Measurements from ENCODE around the gene MAPKBP1.

The MAPKBP1 gene

DNA sequence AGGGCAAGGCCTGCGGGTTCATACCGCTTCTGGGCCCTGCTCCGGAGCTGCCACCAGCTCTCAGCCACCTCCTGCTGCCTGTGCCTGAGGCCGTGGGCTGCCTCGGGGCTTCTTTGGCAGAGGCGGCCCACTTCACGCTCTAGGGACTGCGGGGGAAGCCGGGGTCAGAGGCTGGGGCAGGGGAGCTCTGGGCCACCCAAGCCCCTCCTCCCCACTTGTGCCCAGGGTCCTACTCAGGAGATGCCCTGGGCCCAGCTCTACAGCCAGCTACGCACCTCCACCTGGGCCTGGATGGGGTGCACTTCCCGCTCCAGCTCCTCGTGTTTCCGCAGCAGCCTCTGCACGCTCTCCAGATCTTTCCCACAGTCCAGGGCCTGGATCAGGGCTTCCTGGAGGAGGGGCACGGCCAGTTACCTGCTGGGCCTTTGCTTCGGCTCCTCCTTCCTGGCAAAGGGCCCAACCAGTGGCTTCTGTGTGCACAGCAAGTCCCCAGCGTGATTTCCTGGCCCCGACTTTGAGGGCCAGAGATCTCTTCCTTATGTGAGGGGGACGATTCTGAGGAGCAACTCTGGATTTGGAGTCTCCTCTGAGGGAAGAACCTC lies 88.3 kb downstream of the MAPKBP1 start:
- TF ChIP-seq, protein P1, sequence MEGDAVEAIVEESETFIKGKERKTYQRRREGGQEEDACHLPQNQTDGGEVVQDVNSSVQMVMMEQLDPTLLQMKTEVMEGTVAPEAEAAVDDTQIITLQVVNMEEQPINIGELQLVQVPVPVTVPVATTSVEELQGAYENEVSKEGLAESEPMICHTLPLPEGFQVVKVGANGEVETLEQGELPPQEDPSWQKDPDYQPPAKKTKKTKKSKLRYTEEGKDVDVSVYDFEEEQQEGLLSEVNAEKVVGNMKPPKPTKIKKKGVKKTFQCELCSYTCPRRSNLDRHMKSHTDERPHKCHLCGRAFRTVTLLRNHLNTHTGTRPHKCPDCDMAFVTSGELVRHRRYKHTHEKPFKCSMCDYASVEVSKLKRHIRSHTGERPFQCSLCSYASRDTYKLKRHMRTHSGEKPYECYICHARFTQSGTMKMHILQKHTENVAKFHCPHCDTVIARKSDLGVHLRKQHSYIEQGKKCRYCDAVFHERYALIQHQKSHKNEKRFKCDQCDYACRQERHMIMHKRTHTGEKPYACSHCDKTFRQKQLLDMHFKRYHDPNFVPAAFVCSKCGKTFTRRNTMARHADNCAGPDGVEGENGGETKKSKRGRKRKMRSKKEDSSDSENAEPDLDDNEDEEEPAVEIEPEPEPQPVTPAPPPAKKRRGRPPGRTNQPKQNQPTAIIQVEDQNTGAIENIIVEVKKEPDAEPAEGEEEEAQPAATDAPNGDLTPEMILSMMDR (IDR thresholded peaks at IDR 0.05; ENCODE audit: low read depth, low read length): no peak
- no peak for DNase-seq (ENCODE audit: extremely low read depth, low read depth)

DNA sequence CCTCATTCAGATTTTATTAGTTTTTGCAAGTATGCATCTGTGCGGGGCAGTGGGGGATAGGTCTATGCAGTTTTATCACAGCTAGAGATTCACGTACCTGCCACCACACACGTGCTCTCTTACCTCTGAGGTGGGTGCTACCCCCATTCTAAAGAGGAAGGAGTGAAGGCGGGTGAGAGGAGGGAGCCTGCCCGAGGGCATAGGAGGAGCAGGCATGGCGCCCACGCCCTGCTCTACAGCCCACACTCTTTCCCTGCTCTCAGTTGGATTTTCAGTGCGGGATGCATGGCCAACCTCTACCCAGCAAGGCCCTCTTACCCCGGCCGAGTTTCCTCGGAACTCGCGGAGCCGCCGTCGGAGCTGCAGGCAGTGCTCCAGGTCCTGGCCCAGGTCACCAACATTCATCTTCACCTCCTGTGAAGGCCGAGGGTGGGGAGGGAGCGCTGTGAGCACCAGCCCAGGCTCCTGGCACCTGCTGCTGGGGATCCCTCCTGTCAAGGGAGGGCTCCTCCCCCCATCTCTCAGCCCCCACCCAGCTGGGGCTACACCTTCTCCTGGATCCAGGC lies 91.3 kb downstream of the MAPKBP1 start:
- no peak for DNase-seq (ENCODE audit: extremely low read depth, low read depth)

DNA sequence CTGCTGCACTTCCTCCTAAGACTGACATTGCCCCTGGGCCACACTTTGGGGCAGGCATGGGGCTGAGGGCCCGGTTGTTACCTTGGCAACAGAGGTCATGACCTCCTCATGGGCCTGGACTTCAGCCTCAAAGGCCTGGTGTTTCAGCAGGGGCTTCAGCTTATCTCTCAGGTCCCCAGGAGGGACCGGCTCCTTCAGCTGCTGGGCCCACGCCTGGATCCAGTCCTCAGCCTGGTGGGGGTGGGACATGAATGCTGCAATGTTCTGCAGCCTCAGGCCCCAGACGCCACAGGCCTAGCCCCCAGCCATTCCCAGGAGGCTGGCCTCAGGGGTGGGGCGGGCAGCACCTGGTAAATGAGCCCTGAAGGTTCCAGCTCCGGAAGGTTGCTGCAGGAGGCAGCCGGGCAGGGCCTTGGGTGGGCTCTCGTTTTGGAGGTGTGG lies 92.0 kb downstream of the MAPKBP1 start:
- DNase-seq (ENCODE audit: extremely low read depth, low read depth): no peak
- TF ChIP-seq, protein P1 (IDR thresholded peaks at IDR 0.05; ENCODE audit: low read depth, low read length): no peak

More for the DNA sequence above, 91.3 kb downstream of the MAPKBP1 start:
- TF ChIP-seq, protein P1 (IDR thresholded peaks at IDR 0.05; ENCODE audit: low read depth, low read length): no peak

DNA sequence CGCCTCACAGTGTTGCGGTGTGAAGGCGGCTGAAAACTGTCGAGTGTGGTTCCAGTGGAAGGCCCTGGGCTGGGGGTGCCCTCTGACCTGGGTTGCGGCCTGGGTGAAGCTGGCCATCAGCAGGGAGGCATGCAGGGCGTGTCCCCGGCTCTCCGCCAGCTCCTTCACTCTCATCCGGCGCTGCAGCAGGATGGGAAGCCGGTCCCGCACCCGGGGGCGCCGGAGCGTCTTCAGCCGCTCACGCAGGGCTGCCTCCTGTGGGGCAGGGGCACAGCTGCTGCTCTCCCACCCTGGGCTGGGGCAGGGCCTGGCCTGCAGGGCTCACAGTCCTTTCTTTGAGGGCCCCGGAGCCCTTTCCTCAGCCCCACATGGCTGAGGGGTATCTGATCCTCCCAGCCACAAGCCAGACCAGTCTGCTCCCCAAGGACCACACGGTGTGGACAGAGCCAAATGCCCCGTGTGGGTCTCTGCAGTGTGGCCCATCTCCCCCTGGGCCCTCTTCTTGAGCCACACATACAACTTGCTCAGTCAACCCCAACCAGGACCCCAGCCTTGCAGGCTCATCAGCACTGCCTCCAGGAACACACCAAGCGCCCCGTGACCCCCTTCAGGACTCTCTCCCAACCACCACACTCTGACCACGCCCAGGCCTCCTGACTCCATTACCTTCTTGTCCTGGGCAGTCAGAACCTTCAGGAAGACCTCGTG lies 92.7 kb downstream of the MAPKBP1 start:
- TF ChIP-seq, protein P1 (IDR thresholded peaks at IDR 0.05; ENCODE audit: low read depth, low read length): no peak
- no peak for DNase-seq (ENCODE audit: extremely low read depth, low read depth)

DNA sequence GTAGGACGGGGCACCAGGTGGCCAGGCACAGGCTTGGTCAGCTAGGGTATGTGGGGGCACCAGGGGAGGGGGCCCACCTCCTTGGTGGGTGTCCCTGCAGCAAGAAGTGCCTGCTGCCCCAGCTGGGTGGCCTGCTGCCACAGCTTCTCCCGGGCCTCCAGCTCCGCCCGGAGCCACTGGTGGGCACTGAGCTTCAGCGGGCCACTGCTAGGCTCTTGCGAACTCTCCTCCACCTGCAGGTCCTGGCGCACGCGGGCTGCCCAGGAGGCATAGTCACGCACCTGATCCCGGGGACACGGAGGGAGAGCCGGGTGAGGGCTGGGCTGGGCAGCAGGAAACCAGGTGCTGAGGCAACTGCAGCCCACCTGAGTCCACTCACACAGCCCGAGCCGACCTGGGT lies 94.0 kb downstream of the MAPKBP1 start:
- DNase-seq (ENCODE audit: extremely low read depth, low read depth): no peak
- TF ChIP-seq, protein P1 (IDR thresholded peaks at IDR 0.05; ENCODE audit: low read depth, low read length): no peak

DNA sequence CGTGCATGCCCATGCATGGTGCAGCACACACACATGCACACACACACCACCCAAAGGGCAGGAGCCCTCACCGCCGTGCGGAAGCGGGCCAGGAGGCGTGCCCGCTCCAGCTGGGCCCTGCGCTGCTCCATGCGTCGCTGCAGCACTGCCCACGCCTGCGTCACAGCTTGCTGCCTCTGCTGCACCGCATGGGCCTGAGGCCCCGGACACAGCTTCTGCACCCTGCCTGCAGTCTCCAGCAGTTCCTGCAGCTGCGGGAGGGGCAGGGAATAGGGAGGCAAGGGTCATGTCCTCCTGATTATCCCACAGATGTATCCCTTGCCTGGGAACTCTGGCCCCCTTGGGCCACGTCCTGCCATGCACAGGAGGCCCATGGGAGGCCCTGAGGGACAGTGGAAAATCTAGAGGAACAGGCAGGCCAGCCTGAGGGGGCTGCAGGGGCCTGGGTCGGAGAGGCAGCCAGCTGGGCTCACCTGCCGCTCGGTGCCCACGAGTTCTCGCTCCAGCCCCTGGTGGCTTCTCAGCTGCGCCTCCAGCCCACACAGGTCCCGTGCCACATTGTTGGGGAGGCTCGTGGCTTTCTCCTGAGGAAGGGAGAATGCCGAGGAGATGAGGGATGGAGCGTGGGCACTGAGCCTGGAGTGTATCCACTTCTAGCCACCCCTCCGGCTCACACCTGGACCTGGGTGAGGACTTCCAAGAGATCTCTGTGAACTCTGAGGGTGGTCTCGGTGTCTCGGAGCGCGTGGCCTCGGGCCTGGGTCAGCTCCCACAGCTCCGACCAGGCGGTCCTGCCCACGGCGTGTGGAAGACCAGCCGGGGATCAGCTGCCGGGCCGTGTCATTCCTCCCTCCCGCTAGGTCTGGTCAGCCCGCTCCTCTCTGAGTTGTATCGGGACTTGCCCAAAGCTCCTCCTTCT lies 95.7 kb downstream of the MAPKBP1 start:
- TF ChIP-seq, protein P1 (IDR thresholded peaks at IDR 0.05; ENCODE audit: low read depth, low read length): no peak
- DNase-seq (ENCODE audit: extremely low read depth, low read depth): no peak
